H1 (cell line): ENCODE measurements around the gene CSNK1A1. TPM values are rescaled to one million over a fixed set of nuclear protein-coding genes. Genes with fewer than 3 reads are reported as not detected.
"Not testable (repeated sequence)": the region's sequence is repeated elsewhere in the genome, so short reads cannot be mapped to it uniquely, and the experiment has no call there.

Experiments used
- CTCF ChIA-PET: fragments of 300-600 bp; sonication (Branson Sonifier 250); formaldehyde crosslinking; loops from one replicate; lab custom pipeline; 2021; ENCODE audit not compliant: partially characterized antibody; lab: Charles Lee
- POLR2A ChIA-PET: fragments of 300-600 bp; sonication (Branson Sonifier 250); formaldehyde crosslinking; loops from one replicate; lab custom pipeline; 2021; ENCODE audit warnings: inconsistent platforms; ENCODE audit not compliant: partially characterized antibody; lab: Charles Lee
- DNase-seq, 2 experiments: peaks; one replicate each; pipeline versions ENCODE4 v3.0.0 to v3.0.0-alpha.2; 2010 to 2022; ENCODE audit warnings: low spot score in 2 of 2, low read depth in 1 of 2, mixed read lengths in 1 of 2
- FAIRE-seq: peaks from 2 replicates; lab custom pipeline; 2011; peaks lifted over from hg19 to GRCh38; lab: Jason Lieb, UNC
- H2AFZ ChIP-seq: 2 replicates; pipeline ENCODE4 v1.8.1; 2012; ENCODE audit warnings: low read length, inconsistent platforms
- H2AK5ac ChIP-seq: 2 replicates; pipeline ENCODE4 v1.6.1; 2013; ENCODE audit warnings: low read depth, low read length
- H2BK120ac ChIP-seq: replicated peaks from 2 replicates; pipeline ENCODE3; 2013; ENCODE audit warnings: low read depth, low read length, inconsistent platforms
- H2BK12ac ChIP-seq: 2 replicates; pipeline ENCODE4 v1.6.1; 2013; ENCODE audit warnings: low read depth, low read length
- H2BK15ac ChIP-seq: 2 replicates; pipeline ENCODE4 v1.6.1; 2013; ENCODE audit warnings: low read length
- H2BK20ac ChIP-seq: 2 replicates; pipeline ENCODE4 v1.6.1; 2013; ENCODE audit warnings: low read length
- H2BK5ac ChIP-seq: 2 replicates; pipeline ENCODE4 v1.6.1; 2013; ENCODE audit warnings: low read depth, low read length
- H3K14ac ChIP-seq: 2 replicates; pipeline ENCODE4 v1.6.1; 2013; ENCODE audit warnings: inconsistent platforms; ENCODE audit not compliant: insufficient read length
- H3K18ac ChIP-seq: 2 replicates; pipeline ENCODE4 v1.6.1; 2013; ENCODE audit warnings: low read length; ENCODE audit errors: extremely low read depth
- H3K23ac ChIP-seq: 2 replicates; pipeline ENCODE4 v1.6.1; 2013; ENCODE audit warnings: inconsistent platforms; ENCODE audit not compliant: insufficient read length
- H3K23me2 ChIP-seq: 2 replicates; pipeline ENCODE4 v1.6.1; 2013; ENCODE audit warnings: low read depth, low read length
- H3K27ac ChIP-seq: 2 replicates; pipeline ENCODE4 v1.6.1; 2011; ENCODE audit warnings: low read depth, low read length, inconsistent platforms
- H3K27me3 ChIP-seq, 4 experiments: replicated peaks in 1 of 4; 1 replicate in 1 of 4; 2 replicates in 3 of 4; pipeline versions ENCODE4 v1.6.1 to v1.8.1; 2011 to 2013; ENCODE audit warnings: low read length in 3 of 4, mild to moderate bottlenecking in 3 of 4, inconsistent platforms in 2 of 4, mixed read lengths in 2 of 4, moderate library complexity in 1 of 4; ENCODE audit not compliant: control insufficient read depth in 3 of 4, insufficient read depth in 3 of 4; ENCODE audit errors: extremely low read depth in 1 of 4
- H3K36me3 ChIP-seq, 4 experiments: 2 replicates each; pipeline versions ENCODE4 v1.6.1 to v1.8.1; 2011 to 2013; ENCODE audit warnings: mild to moderate bottlenecking in 4 of 4, low read length in 3 of 4, moderate library complexity in 2 of 4, control low read depth in 1 of 4, inconsistent platforms in 1 of 4; ENCODE audit not compliant: insufficient read depth in 4 of 4, control insufficient read depth in 2 of 4
- H3K4ac ChIP-seq: replicated peaks from 2 replicates; pipeline ENCODE3; 2013; ENCODE audit warnings: low read length, low read depth, mixed read lengths, inconsistent platforms; ENCODE audit not compliant: insufficient read length
- H3K4me1 ChIP-seq, 4 experiments: replicated peaks in 1 of 4; 1 replicate in 1 of 4; 2 replicates in 3 of 4; pipeline versions ENCODE4 v1.6.1 to v1.8.1; 2011 to 2013; ENCODE audit warnings: low read length in 3 of 4, inconsistent platforms in 2 of 4, mixed read lengths in 1 of 4; ENCODE audit not compliant: insufficient read depth in 4 of 4, control insufficient read depth in 3 of 4
- H3K4me2 ChIP-seq, 2 experiments: 2 replicates each; pipeline versions ENCODE4 v1.6.1 to v1.8.1; 2011 to 2013; ENCODE audit warnings: low read depth in 2 of 2, low read length in 2 of 2, control low read depth in 1 of 2, inconsistent platforms in 1 of 2, mild to moderate bottlenecking in 1 of 2; ENCODE audit not compliant: insufficient read depth in 1 of 2
- H3K4me3 ChIP-seq, 4 experiments: fragments of 200-600, 300-600 bp in 1 of 4; sonication (generic), shearing (Covaris generic), sonication (Bioruptor Twin) in 1 of 4; 2 replicates each; pipeline versions ENCODE4 v1.5.1 to v1.8.1; 2011 to 2016; ENCODE audit warnings: low read length in 4 of 4, low read depth in 3 of 4, control low read depth in 2 of 4, inconsistent platforms in 2 of 4, mild to moderate bottlenecking in 2 of 4, mixed read lengths in 1 of 4, moderate library complexity in 1 of 4; ENCODE audit not compliant: insufficient read depth in 2 of 4; ENCODE audit errors: extremely low read depth in 1 of 4
- H3K56ac ChIP-seq: replicated peaks from 2 replicates; pipeline ENCODE3; 2013; ENCODE audit warnings: low read depth, mild to moderate bottlenecking, mixed read lengths, low read length, inconsistent platforms; ENCODE audit not compliant: insufficient read length
- H3K79me1 ChIP-seq: 2 replicates; pipeline ENCODE4 v1.6.1; 2013; ENCODE audit warnings: low read depth, low read length, control low read depth
- H3K79me2 ChIP-seq, 2 experiments: 2 replicates each; pipeline versions ENCODE4 v1.6.1 to v1.8.1; 2012 to 2013; ENCODE audit warnings: low read length in 2 of 2, mild to moderate bottlenecking in 2 of 2, inconsistent platforms in 1 of 2; ENCODE audit not compliant: insufficient read depth in 2 of 2, control insufficient read depth in 1 of 2
- H3K9ac ChIP-seq, 4 experiments: replicated peaks in 1 of 4; 1 replicate in 1 of 4; 2 replicates in 3 of 4; pipeline versions ENCODE4 v1.6.1 to v1.8.1; 2011 to 2013; ENCODE audit warnings: low read depth in 3 of 4, low read length in 3 of 4, control low read depth in 2 of 4, mild to moderate bottlenecking in 2 of 4, moderate library complexity in 2 of 4, inconsistent platforms in 1 of 4; ENCODE audit errors: extremely low read depth in 1 of 4
- H3K9me3 ChIP-seq, 2 experiments: 2 replicates each; pipeline versions ENCODE4 v1.6.1 to v1.8.1; 2012 to 2013; ENCODE audit warnings: mild to moderate bottlenecking in 2 of 2, moderate library complexity in 2 of 2, control low read depth in 1 of 2, inconsistent platforms in 1 of 2, low read depth in 1 of 2, low read length in 1 of 2, mixed read lengths in 1 of 2; ENCODE audit not compliant: insufficient read depth in 2 of 2
- H4K20me1 ChIP-seq, 2 experiments: replicated peaks in 1 of 2; 2 replicates each; pipeline versions ENCODE3 to v1.8.1; 2011 to 2013; ENCODE audit warnings: inconsistent platforms in 2 of 2, low read length in 2 of 2, mild to moderate bottlenecking in 1 of 2; ENCODE audit not compliant: insufficient read depth in 2 of 2, control insufficient read depth in 1 of 2
- H4K5ac ChIP-seq: 2 replicates; pipeline ENCODE4 v1.6.1; 2013; ENCODE audit warnings: low read length, low read depth, mixed read lengths, inconsistent platforms; ENCODE audit not compliant: insufficient read length
- H4K8ac ChIP-seq: 2 replicates; pipeline ENCODE4 v1.8.0; 2013; ENCODE audit warnings: mild to moderate bottlenecking, moderate library complexity, low read length, inconsistent platforms; ENCODE audit not compliant: insufficient read depth; ENCODE audit errors: extremely low read depth
- H4K91ac ChIP-seq: replicated peaks from 2 replicates; pipeline ENCODE3; 2013; ENCODE audit warnings: low read length, mixed read lengths, inconsistent platforms; ENCODE audit not compliant: insufficient read length
- ASH2L ChIP-seq: fragments of 200-600, 300-600 bp; sonication (generic); IDR thresholded peaks from one replicate; pipeline ENCODE4 v1.7.1; 2017; ENCODE audit warnings: low read length
- CTCF ChIP-seq, 3 experiments: IDR thresholded peaks; 1 replicate in 2 of 3; 2 replicates in 1 of 3; pipeline versions ENCODE4 v1.5.1 to v1.6.1; 2011; ENCODE audit warnings: low read length in 3 of 3, mild to moderate bottlenecking in 3 of 3, inconsistent platforms in 2 of 3, low read depth in 1 of 3, moderate library complexity in 1 of 3; ENCODE audit not compliant: insufficient read depth in 1 of 3; ENCODE audit errors: control extremely low read depth in 1 of 3
- RAD21 ChIP-seq, 2 experiments: IDR thresholded peaks in 1 of 2; conservative IDR thresholded peaks in 1 of 2; 2 replicates each; pipeline ENCODE4 v1.6.1; 2011; ENCODE audit warnings: low read depth in 2 of 2, low read length in 2 of 2, improper control_type of control experiment in 1 of 2, inconsistent platforms in 1 of 2, mild to moderate bottlenecking in 1 of 2, moderate library complexity in 1 of 2
- TEAD4 ChIP-seq: IDR thresholded peaks from 2 replicates; pipeline ENCODE4 v1.6.1; 2012; ENCODE audit warnings: low read depth, low read length, inconsistent platforms, mixed read lengths
- WGBS, 2 experiments: shearing (Covaris generic) in 1 of 2; methylation state at CpG; one replicate each; pipeline versions ENCODE4 v1.1.6 to v1.1.7; 2013 to 2015; ENCODE audit warnings: low lambda C conversion rate in 2 of 2, mixed read lengths in 2 of 2, inconsistent platforms in 1 of 2, low coverage in 1 of 2, missing lambda C conversion rate in 1 of 2; ENCODE audit not compliant: insufficient replicate concordance in 2 of 2, insufficient coverage in 1 of 2, insufficient read length in 1 of 2; ENCODE audit errors: extremely low coverage in 1 of 2, missing lambda C conversion rate in 1 of 2; 5-methylcytosine and 5-hydroxymethylcytosine counted together
- polyA plus RNA-seq, 7 experiments: library from polyadenylated mRNA; depleted of rRNA in 3 of 7; stranded (reverse) in 5 of 7; unstranded in 2 of 7; fragments of >200 nt in 5 of 7; fragments of 200-250 nt in 2 of 7; gene quantifications; 1 replicate in 5 of 7; 2 replicates in 1 of 7; 4 replicates in 1 of 7; pipeline versions ENCODE4 v1.2.1 to v1.2.3, GENCODE V29; 2011 to 2013; ENCODE audit warnings: missing spikeins in 2 of 7, mixed read lengths in 2 of 7
- total RNA-seq: library from RNA; stranded (reverse); fragmentation: NEBNext Ultra II Directional; extraction: Animal tissue kit (Norgen Biotek cat#: 25700); gene quantifications from 2 replicates; pipeline ENCODE4 v1.2.1, GENCODE V29; 2021

The CSNK1A1 gene
- total and polyA plus RNA-seq, 2 of the 8 experiments (the other 6 are each of a cell fraction or from before 2014, with no cell fraction given): 61.2 to 244 TPM

DNA sequence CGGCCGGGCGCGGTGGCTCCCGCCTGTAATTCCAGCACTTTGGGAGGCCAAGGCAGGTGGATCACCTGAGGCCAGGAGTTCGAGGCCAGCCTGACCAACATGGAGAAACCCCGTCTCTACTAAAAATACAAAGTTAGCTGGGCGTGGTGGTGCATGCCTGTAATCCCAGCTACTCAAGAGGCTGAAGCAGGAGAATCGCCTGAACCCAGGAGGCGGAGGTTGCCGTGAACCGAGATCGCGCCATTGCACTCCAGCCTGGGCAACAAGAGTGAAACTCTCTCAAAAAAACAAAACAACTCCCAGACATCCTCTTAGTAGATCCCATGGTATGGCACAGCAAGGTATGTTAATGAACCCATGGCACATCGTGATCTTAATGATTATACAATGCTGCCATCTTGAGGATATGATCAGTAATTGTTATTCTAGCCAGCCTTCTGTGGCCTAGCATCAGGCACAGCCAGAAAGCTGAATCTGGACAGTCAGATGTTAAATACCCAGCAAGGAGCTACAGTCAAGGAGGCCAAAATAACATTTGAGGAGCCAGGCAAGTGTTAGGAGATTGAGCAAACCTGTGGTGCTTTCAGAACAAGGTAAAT, 13.4 kb upstream of the CSNK1A1 start:
- H2AFZ ChIP-seq, H3K4me3 ChIP-seq, H3K4me2 ChIP-seq, H3K79me2 ChIP-seq, H3K23me2 ChIP-seq, H2BK12ac ChIP-seq, H3K18ac ChIP-seq, H3K27me3 ChIP-seq, H2AK5ac ChIP-seq, H2BK5ac ChIP-seq, H3K36me3 ChIP-seq, POLR2A ChIA-PET, H2BK15ac ChIP-seq, H4K5ac ChIP-seq, H3K14ac ChIP-seq, H4K8ac ChIP-seq, H3K56ac ChIP-seq, H4K91ac ChIP-seq, H4K20me1 ChIP-seq, H3K4ac ChIP-seq, H3K23ac ChIP-seq, H3K79me1 ChIP-seq, H2BK20ac ChIP-seq, H2BK120ac ChIP-seq, H3K27ac ChIP-seq, H3K9ac ChIP-seq, H3K9me3 ChIP-seq: not testable (repeated sequence)
- DNase-seq: peak in 1 of 2 experiments; percentile 52
- CTCF ChIA-PET: interaction anchor here (0.6 to 6.9 kb wide), 33 partner anchors 12 to 310 kb away, joined by 3 to 35 read pairs (median 4); no protein-coding TSS in a partner anchor
- 61% methylated on average over 15 of the region's 15 CpGs; no CpG with 5 or more reads in 1 of the 2 experiments for WGBS, 2 experiments
- TF ChIP-seq TEAD4 (0 out of 2 replicates have a peak, but pooled peaks have one; percentile 32), RAD21 (IDR thresholded peaks at IDR 0.05 in 1 of 2, conservative IDR thresholded peaks at IDR 0.05 in 1 of 2; ENCODE audit: low read depth in 2 of 2, low read length in 2 of 2) (peak; percentile 87 to 90), CTCF (IDR thresholded peaks at IDR 0.05; ENCODE audit: control extremely low read depth in 1 of 3, insufficient read depth in 1 of 3, low read depth in 1 of 3, low read length in 3 of 3) (peak in 2 of 3 experiments; percentile 63 to 72; a peak in 3 of 4 replicates), ASH2L (peak; percentile 24)
- peaks cover 5 to 12% (median 7%) of the 10 kb centered on the region in 4 experiments; a peak in 6 of 7 replicates for H3K4me1 ChIP-seq
- FAIRE-seq: peak; percentile 99
